ENCODE data around the gene WRNIP1. TPM values are rescaled to one million over a fixed set of nuclear protein-coding genes. Genes with fewer than 3 reads are reported as not detected.

Gene WRNIP1
- total and polyA plus RNA-seq, 2 donors (not counting 1 experiment from before 2014, with no cell fraction given) = 29.7 to 40.8 TPM

GRCh38 chr6:2765896-2766766 lies 938 bp downstream of the WRNIP1 start:
- Histone ChIP-seq H3K4me2 (ENCODE audit: extremely low read depth, insufficient read depth, low read length) (peak overlapping the region; percentile 99), H3K36me3 (ENCODE audit: control insufficient read depth, insufficient read depth, low read length) (peaks cover 1% of the 10 kb centered on the region), H3K27me3 (ENCODE audit: control insufficient read depth, insufficient read depth, low read length) (no peaks in the 10 kb centered on the region), H3K9me3 (ENCODE audit: control insufficient read depth, insufficient read depth, low read depth, low read length) (no peaks in the 10 kb centered on the region), H3K27ac (ENCODE audit: insufficient read depth, low read length) (peak overlapping the region; percentile 78), H3K9ac (ENCODE audit: insufficient read depth, low read length) (peak overlapping the region; percentile 91), H3K4me1 (ENCODE audit: control insufficient read depth, extremely low read depth, insufficient read depth, low read length) (peaks cover 15% of the 10 kb centered on the region), H3K79me2 (ENCODE audit: control insufficient read depth, insufficient read depth, low read length) (peaks cover 50% of the 10 kb centered on the region), H2AFZ (ENCODE audit: low read length) (peak overlapping the region; percentile 77), H4K20me1 (ENCODE audit: control insufficient read depth, extremely low read depth, insufficient read depth, low read length) (peaks cover 2% of the 10 kb centered on the region), H3K4me3 (replicated peaks in 1 of 4; ENCODE audit: control extremely low read depth in 1 of 4, insufficient read depth in 1 of 4, low read depth in 3 of 4, low read length in 4 of 4) (peak overlapping the region; percentile 73 to 90 (median 80))
- TF ChIP-seq CTCF (conservative IDR thresholded peaks at IDR 0.05 in 1 of 2, IDR thresholded peaks at IDR 0.05 in 1 of 2; ENCODE audit: low read depth in 1 of 2, low read length in 2 of 2) = no peak
- no peak for TF ChIP-seq EZH2 (IDR thresholded peaks at IDR 0.05; ENCODE audit: low read length, missing control alignments)
- DNase-seq (ENCODE audit: low read depth in 2 of 2) = peak; percentile 39 to 40

GRCh38 chr6:2766767-2767656 lies 1.8 kb downstream of the WRNIP1 start:
- peak overlapping the region; percentile 91 for H3K9ac ChIP-seq (ENCODE audit: insufficient read depth, low read length)
- peaks cover 2% of the 10 kb centered on the region for H4K20me1 ChIP-seq (ENCODE audit: control insufficient read depth, extremely low read depth, insufficient read depth, low read length)
- DNase-seq (ENCODE audit: low read depth in 2 of 2) = peak; percentile 31 to 33
- peak overlapping the region; percentile 99 for H3K4me2 ChIP-seq (ENCODE audit: extremely low read depth, insufficient read depth, low read length)
- H3K9me3 ChIP-seq (ENCODE audit: control insufficient read depth, insufficient read depth, low read depth, low read length) = no peaks in the 10 kb centered on the region
- TF ChIP-seq EZH2 (IDR thresholded peaks at IDR 0.05; ENCODE audit: low read length, missing control alignments) (no peak), CTCF (conservative IDR thresholded peaks at IDR 0.05 in 1 of 2, IDR thresholded peaks at IDR 0.05 in 1 of 2; ENCODE audit: low read depth in 1 of 2, low read length in 2 of 2) (no peak)
- H3K36me3 ChIP-seq (ENCODE audit: control insufficient read depth, insufficient read depth, low read length) = peaks cover 1% of the 10 kb centered on the region
- no peaks in the 10 kb centered on the region for H3K27me3 ChIP-seq (ENCODE audit: control insufficient read depth, insufficient read depth, low read length)
- peaks cover 15% of the 10 kb centered on the region for H3K4me1 ChIP-seq (ENCODE audit: control insufficient read depth, extremely low read depth, insufficient read depth, low read length)
- H3K79me2 ChIP-seq (ENCODE audit: control insufficient read depth, insufficient read depth, low read length) = peaks cover 58% of the 10 kb centered on the region
- H3K4me3 ChIP-seq (replicated peaks in 1 of 4; ENCODE audit: control extremely low read depth in 1 of 4, insufficient read depth in 1 of 4, low read depth in 3 of 4, low read length in 4 of 4) = peak overlapping the region; percentile 73 to 90 (median 80)
- no peak overlapping the region for H2AFZ ChIP-seq (ENCODE audit: low read length)
- H3K27ac ChIP-seq (ENCODE audit: insufficient read depth, low read length) = peak overlapping the region; percentile 78

Data from fibroblast of lung (primary cell).